KOPT-K1 (cell line): Measurements from ENCODE around the gene AP5Z1.

ENCODE experiments used
- H3K27ac ChIP-seq: fragments of 200-600 bp; sonication (generic); 2 replicates; pipeline ENCODE4 v1.5.1; 2016; ENCODE audit warnings: antibody characterized with exemption, mild to moderate bottlenecking, low read depth, low read length; ENCODE audit not compliant: poor library complexity, severe bottlenecking
- H3K36me3 ChIP-seq: fragments of 200-600 bp; sonication (generic); 2 replicates; pipeline ENCODE4 v1.5.1; 2017; ENCODE audit warnings: antibody characterized with exemption, mild to moderate bottlenecking, low read length, moderate library complexity; ENCODE audit not compliant: insufficient read depth
- H3K9me3 ChIP-seq: fragments of 200-600 bp; sonication (generic); 2 replicates; pipeline ENCODE4 v1.5.1; 2017; ENCODE audit warnings: antibody characterized with exemption, low read length, mild to moderate bottlenecking; ENCODE audit not compliant: insufficient read depth, poor library complexity, severe bottlenecking

Gene AP5Z1

GRCh38 chr7:4806983-4807597 lies 31.7 kb downstream of the AP5Z1 start:
- Histone ChIP-seq H3K27ac (no peak overlapping the region), H3K9me3 (no peaks in the 10 kb centered on the region), H3K36me3 (no peaks in the 10 kb centered on the region)

- no peaks in the 10 kb centered on the region for H3K9me3 ChIP-seq
- no peak overlapping the region for H3K27ac ChIP-seq
- H3K36me3 ChIP-seq, result no peaks in the 10 kb centered on the region
These were observed 32.2 kb downstream of the AP5Z1 start for GRCh38 chr7:4807598-4808016.

- Histone ChIP-seq H3K9me3 (no peaks in the 10 kb centered on the region), H3K36me3 (no peaks in the 10 kb centered on the region), H3K27ac (no peak overlapping the region)
These were observed 32.6 kb downstream of the AP5Z1 start for GRCh38 chr7:4808026-4808425.

GRCh38 chr7:4808565-4808964 lies 33.1 kb downstream of the AP5Z1 start:
- Histone ChIP-seq H3K27ac (no peak overlapping the region), H3K36me3 (no peaks in the 10 kb centered on the region), H3K9me3 (no peaks in the 10 kb centered on the region)

GRCh38 chr7:4809091-4809591 lies 33.7 kb downstream of the AP5Z1 start:
- H3K27ac ChIP-seq, result no peak overlapping the region
- no peaks in the 10 kb centered on the region for H3K9me3 ChIP-seq
- H3K36me3 ChIP-seq, result no peaks in the 10 kb centered on the region

GRCh38 chr7:4809666-4810065 lies 34.2 kb downstream of the AP5Z1 start:
- Histone ChIP-seq H3K9me3 (no peaks in the 10 kb centered on the region), H3K36me3 (no peaks in the 10 kb centered on the region), H3K27ac (no peak overlapping the region)

- Histone ChIP-seq H3K36me3 (no peaks in the 10 kb centered on the region), H3K27ac (no peak overlapping the region), H3K9me3 (no peaks in the 10 kb centered on the region)
These were observed 39.0 kb downstream of the AP5Z1 start for GRCh38 chr7:4814433-4814832.

- Histone ChIP-seq H3K9me3 (no peaks in the 10 kb centered on the region), H3K27ac (no peak overlapping the region), H3K36me3 (no peaks in the 10 kb centered on the region)
These were observed 39.7 kb downstream of the AP5Z1 start for GRCh38 chr7:4815121-4815520.

GRCh38 chr7:4815609-4816418 lies 40.4 kb downstream of the AP5Z1 start:
- H3K27ac ChIP-seq, result no peak overlapping the region
- H3K9me3 ChIP-seq, result no peaks in the 10 kb centered on the region
- no peaks in the 10 kb centered on the region for H3K36me3 ChIP-seq

GRCh38 chr7:4816419-4817080 lies 41.1 kb downstream of the AP5Z1 start:
- Histone ChIP-seq H3K9me3 (no peaks in the 10 kb centered on the region), H3K27ac (no peak overlapping the region), H3K36me3 (no peaks in the 10 kb centered on the region)

GRCh38 chr7:4817178-4817901 lies 41.9 kb downstream of the AP5Z1 start:
- Histone ChIP-seq H3K27ac (no peak overlapping the region), H3K9me3 (no peaks in the 10 kb centered on the region), H3K36me3 (no peaks in the 10 kb centered on the region)

- H3K9me3 ChIP-seq, result no peaks in the 10 kb centered on the region
- H3K27ac ChIP-seq, result no peak overlapping the region
- H3K36me3 ChIP-seq, result no peaks in the 10 kb centered on the region
These were observed 42.8 kb downstream of the AP5Z1 start for GRCh38 chr7:4818000-4818794.

- Histone ChIP-seq H3K36me3 (no peaks in the 10 kb centered on the region), H3K9me3 (no peaks in the 10 kb centered on the region), H3K27ac (no peak overlapping the region)
These were observed 44.4 kb downstream of the AP5Z1 start for GRCh38 chr7:4819560-4820404.
